Sigmoid colon (tissue), 7 donors: ENCODE results near the gene LAGE3. TPM values are rescaled to one million over a fixed set of nuclear protein-coding genes. Genes with fewer than 3 reads are reported as not detected.

Experiments used
- DNase-seq: peaks from one replicate; pipeline ENCODE4 v3.0.0-alpha.2; 2019
- H3K27ac ChIP-seq, 4 donors: fragments of 200-600 bp; sonication (generic); one replicate each; pipeline ENCODE4 v1.5.1; 2016 to 2019; ENCODE audit warnings: mild to moderate bottlenecking in 1 of 4
- H3K27me3 ChIP-seq, 3 donors: fragments of 200-600 bp; sonication (generic); one replicate each; pipeline ENCODE4 v1.5.1; 2019; ENCODE audit warnings: mild to moderate bottlenecking in 1 of 3
- H3K36me3 ChIP-seq, 4 donors: fragments of 200-600 bp; sonication (generic); one replicate each; pipeline ENCODE4 v1.5.1; 2016 to 2019
- H3K4me1 ChIP-seq, 4 donors: fragments of 200-600 bp; sonication (generic); one replicate each; pipeline ENCODE4 v1.5.1; 2017 to 2019
- H3K4me3 ChIP-seq, 4 donors: fragments of 200-600 bp; sonication (generic); one replicate each; pipeline ENCODE4 v1.5.1; 2017 to 2019; ENCODE audit warnings: mild to moderate bottlenecking in 2 of 4, moderate library complexity in 1 of 4
- H3K9me3 ChIP-seq, 4 donors: fragments of 200-600 bp in 3 of 4; sonication (generic) in 3 of 4; one replicate each; pipeline versions ENCODE4 v1.5.1 to v1.6.1; 2013 to 2019
- EP300 ChIP-seq, 4 donors: sonication (generic); formaldehyde crosslinking; IDR thresholded peaks; one replicate each; pipeline ENCODE4 v1.6.1; 2017; ENCODE audit warnings: antibody characterized with exemption in 4 of 4
- POLR2A ChIP-seq, 2 donors: fragments of 450-650 bp; IDR thresholded peaks; one replicate each; pipeline ENCODE4 v1.6.1; 2016; ENCODE audit warnings: antibody characterized with exemption in 2 of 2, mild to moderate bottlenecking in 2 of 2, moderate library complexity in 2 of 2
- POLR2AphosphoS5 ChIP-seq, 4 donors: sonication (generic); formaldehyde crosslinking; IDR thresholded peaks; one replicate each; pipeline ENCODE4 v1.6.1; 2017; ENCODE audit warnings: antibody characterized with exemption in 4 of 4
- WGBS, 2 donors: extraction: QIAGEN DNeasy Blood & Tissue Kit; methylation state at CpG; one replicate each; pipeline ENCODE4 v1.1.7; 2013; 5-methylcytosine and 5-hydroxymethylcytosine counted together
- intact Hi-C: fragments of 100-400 bp; cut with DNase I; formaldehyde crosslinking; loops from one replicate; pipeline ENCODE4 v1.15.1; 2023
- polyA plus RNA-seq, 3 donors: library from polyadenylated mRNA; stranded (reverse); fragments of 200-250 nt; gene quantifications; one replicate each; pipeline ENCODE4 v1.2.3, GENCODE V29; 2013
- total RNA-seq, 4 donors: library from RNA; depleted of rRNA; stranded (reverse); fragments of >200 nt; gene quantifications; one replicate each; pipeline ENCODE4 v1.1.0, GENCODE V29; 2016
- TF ChIP-seq, protein P1 (sequence below), 4 experiments: fragments of 450-650 bp in 3 of 4; fragments of 200-600 bp in 1 of 4; IDR thresholded peaks; one replicate each; pipeline ENCODE4 v1.5.1; 2016 to 2019; ENCODE audit warnings: antibody characterized with exemption in 4 of 4, mild to moderate bottlenecking in 3 of 4, moderate library complexity in 2 of 4
- donor health status: healthy with polysubstance abuse.
- donor health status: Bipolar disorder and iron deficiency.
- donor health status: healthy.

Gene LAGE3
- total and polyA plus RNA-seq, 7 donors, result 12.7 to 32.7 (median 21.6) TPM

DNA sequence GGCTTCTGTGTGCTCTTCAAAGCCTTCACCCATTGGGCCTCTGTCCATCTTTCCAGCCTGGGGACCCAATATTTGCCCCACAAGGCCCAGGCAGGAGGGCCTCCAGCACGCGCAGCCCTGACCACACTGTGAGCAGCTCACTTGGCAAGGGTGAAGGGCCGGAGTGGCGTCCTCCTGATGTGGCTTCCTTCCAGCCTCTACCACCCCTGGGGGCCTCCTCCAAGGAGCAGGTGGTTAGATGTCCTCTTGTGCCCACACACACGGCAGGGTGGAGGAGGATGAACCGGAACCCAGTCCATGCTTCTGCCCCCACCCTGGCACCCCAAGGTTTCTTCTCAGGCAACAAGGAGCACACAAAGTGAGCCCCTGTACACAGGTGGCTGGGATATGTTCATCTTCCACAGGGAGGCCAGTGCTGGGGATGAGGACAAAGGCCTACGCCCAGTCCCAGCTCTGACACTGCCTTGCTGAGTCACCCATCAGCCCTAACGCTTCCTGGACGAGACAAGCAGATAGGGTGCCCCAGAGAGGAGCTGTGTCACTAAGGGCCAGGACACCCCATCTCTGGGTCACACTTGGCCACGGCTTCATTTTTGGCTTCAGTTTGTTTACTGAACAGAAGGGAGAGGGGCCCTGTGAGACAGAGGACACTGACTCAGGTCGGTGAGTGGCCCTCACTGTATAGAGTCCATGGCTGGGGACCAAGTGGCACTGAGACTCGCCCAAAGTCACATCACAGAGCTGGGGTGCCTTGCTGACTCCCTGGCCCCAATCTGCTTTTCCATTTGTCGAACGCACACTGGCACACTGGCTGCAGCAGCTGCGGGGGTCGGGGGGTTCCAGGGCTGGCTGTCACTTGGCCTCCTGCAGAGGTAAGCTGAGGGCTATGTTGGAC, 5.4 kb upstream of the LAGE3 start:
- WGBS, 2 donors, result 76 to 86% methylated on average over 16 of the region's 16 CpGs
- intact Hi-C loops, result loop anchor here (5.0 kb wide), 3 partner anchors 47 to 87 kb away; partner anchors contain the start of genes GDI1 and RPL10
- Histone ChIP-seq H3K9me3 (no peaks in the 10 kb centered on the region), H3K4me1 (peaks cover 0 to 30% (median 22%) of the 10 kb centered on the region in 4 donors), H3K27me3 (no peaks in the 10 kb centered on the region), H3K4me3 (no peak overlapping the region), H3K36me3 (peaks cover 0 to 12% (median 0%) of the 10 kb centered on the region in 4 donors), H3K27ac (peak overlapping the region in 1 of 4 donors; percentile 90)
- peak; percentile 62 for DNase-seq
- TF ChIP-seq EP300 (IDR thresholded peaks at IDR 0.05), result no peak
- TF ChIP-seq, protein P1, sequence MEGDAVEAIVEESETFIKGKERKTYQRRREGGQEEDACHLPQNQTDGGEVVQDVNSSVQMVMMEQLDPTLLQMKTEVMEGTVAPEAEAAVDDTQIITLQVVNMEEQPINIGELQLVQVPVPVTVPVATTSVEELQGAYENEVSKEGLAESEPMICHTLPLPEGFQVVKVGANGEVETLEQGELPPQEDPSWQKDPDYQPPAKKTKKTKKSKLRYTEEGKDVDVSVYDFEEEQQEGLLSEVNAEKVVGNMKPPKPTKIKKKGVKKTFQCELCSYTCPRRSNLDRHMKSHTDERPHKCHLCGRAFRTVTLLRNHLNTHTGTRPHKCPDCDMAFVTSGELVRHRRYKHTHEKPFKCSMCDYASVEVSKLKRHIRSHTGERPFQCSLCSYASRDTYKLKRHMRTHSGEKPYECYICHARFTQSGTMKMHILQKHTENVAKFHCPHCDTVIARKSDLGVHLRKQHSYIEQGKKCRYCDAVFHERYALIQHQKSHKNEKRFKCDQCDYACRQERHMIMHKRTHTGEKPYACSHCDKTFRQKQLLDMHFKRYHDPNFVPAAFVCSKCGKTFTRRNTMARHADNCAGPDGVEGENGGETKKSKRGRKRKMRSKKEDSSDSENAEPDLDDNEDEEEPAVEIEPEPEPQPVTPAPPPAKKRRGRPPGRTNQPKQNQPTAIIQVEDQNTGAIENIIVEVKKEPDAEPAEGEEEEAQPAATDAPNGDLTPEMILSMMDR (IDR thresholded peaks at IDR 0.05), result no peak
- TF ChIP-seq POLR2AphosphoS5 (IDR thresholded peaks at IDR 0.05), result no peak
- TF ChIP-seq POLR2A (IDR thresholded peaks at IDR 0.05), result no peak

DNA sequence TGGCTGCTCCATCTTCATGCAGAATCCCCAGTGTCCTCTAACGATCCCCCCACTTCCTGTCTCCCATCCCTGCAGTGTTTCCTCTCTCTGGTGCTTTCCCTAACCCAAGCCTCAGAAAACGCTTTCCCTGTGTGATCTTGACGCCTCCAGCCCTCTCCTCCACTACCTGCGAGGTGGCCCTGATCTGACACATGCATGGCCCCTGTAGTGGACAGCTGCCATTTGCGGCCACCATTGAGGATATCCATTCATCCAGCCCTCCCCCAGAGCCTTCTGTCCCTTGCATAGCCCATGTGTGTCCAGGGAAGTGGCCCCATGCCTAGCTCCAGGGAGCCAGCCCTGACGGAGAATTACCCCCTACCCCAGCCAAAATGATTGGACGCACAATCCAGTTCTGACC, 4.2 kb upstream of the LAGE3 start:
- Histone ChIP-seq H3K4me1 (peaks cover 0 to 24% (median 18%) of the 10 kb centered on the region in 4 donors), H3K36me3 (peaks cover 0 to 12% (median 0%) of the 10 kb centered on the region in 4 donors), H3K9me3 (no peaks in the 10 kb centered on the region), H3K27ac (no peak overlapping the region), H3K27me3 (no peaks in the 10 kb centered on the region), H3K4me3 (no peak overlapping the region)
- TF ChIP-seq, protein P1 (IDR thresholded peaks at IDR 0.05), result no peak
- TF ChIP-seq POLR2AphosphoS5 (IDR thresholded peaks at IDR 0.05), result no peak
- no peak for TF ChIP-seq EP300 (IDR thresholded peaks at IDR 0.05)
- TF ChIP-seq POLR2A (IDR thresholded peaks at IDR 0.05), result no peak
- WGBS, 2 donors, result 82 to 84% methylated on average over 7 of the region's 7 CpGs
- no peak for DNase-seq
- intact Hi-C loops, result no loop called here

DNA sequence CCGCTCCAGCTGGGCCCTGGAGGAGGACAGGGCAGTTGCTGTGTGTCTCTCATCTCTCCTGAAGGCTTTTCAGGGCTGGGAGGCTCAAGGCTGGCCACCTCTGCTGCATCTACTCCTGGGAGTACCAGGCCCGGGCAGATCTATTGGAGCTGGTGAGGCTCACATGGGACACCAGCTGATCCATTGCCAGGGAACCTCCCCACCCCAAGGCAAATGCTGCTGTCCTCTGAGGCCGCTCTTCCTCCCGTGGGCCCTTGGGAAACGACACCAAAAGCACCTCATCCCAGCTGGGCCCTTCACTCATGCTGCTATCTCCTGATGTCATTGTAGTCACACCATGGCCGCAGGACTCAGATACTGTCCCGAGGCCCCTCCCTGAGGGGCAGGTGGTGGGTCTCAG, 3.7 kb upstream of the LAGE3 start:
- WGBS, 2 donors, result 78 to 84% methylated on average over 7 of the region's 7 CpGs
- TF ChIP-seq POLR2A (IDR thresholded peaks at IDR 0.05) (no peak), POLR2AphosphoS5 (IDR thresholded peaks at IDR 0.05) (no peak)
- TF ChIP-seq, protein P1 (IDR thresholded peaks at IDR 0.05), result no peak
- Histone ChIP-seq H3K4me1 (peaks cover 0 to 29% (median 20%) of the 10 kb centered on the region in 4 donors), H3K27ac (no peak overlapping the region), H3K9me3 (no peaks in the 10 kb centered on the region), H3K27me3 (no peaks in the 10 kb centered on the region), H3K4me3 (no peak overlapping the region), H3K36me3 (peaks cover 0 to 12% (median 0%) of the 10 kb centered on the region in 4 donors)
- intact Hi-C loops, result no loop called here
- DNase-seq, result no peak

DNA sequence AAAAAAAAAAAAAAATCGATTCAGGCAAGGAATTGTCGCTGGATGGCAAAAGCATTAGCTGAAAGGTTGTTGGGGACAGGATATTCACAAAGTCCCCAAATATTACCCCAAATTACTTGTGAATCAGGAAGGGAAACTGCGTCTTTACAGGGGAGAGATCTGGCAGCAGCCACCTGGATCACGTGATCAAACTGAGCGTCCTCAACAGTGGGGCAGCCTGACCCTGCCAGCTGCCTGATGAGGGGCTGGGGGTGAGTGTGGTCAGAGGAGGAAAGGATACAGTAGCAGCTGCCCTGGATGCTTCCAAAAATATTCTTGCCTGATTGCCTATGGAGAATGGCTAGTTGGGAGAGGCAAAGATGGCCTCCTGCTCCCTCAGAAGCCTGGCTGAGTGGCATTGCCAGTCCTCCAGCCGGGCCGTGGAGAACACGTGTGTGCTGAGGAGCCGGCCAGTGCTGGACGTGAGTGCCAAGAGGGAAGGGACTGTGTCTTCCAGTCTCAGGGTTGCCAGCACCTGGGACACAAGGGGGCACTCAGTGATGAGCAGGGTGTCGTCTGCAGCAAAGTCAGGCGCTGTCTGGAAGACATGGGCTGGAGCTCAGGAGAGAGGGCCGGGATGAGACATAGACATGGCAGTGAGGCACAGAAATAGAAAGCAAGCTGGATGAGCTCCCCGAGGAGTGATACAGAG, 3.0 kb upstream of the LAGE3 start:
- Histone ChIP-seq H3K27me3 (no peaks in the 10 kb centered on the region), H3K36me3 (peaks cover 0 to 12% (median 0%) of the 10 kb centered on the region in 4 donors), H3K27ac (no peak overlapping the region), H3K4me3 (no peak overlapping the region), H3K4me1 (peaks cover 0 to 26% (median 18%) of the 10 kb centered on the region in 4 donors), H3K9me3 (no peaks in the 10 kb centered on the region)
- WGBS, 2 donors, result 85 to 86% methylated on average over 14 of the region's 14 CpGs
- no peak for DNase-seq
- intact Hi-C loops, result no loop called here
- TF ChIP-seq, protein P1 (IDR thresholded peaks at IDR 0.05), result no peak
- TF ChIP-seq POLR2AphosphoS5 (IDR thresholded peaks at IDR 0.05) (no peak), EP300 (IDR thresholded peaks at IDR 0.05) (no peak), POLR2A (IDR thresholded peaks at IDR 0.05) (no peak)
